Measurements from ENCODE around the gene SARDH.
"Not testable (repeated sequence)": the region's sequence is repeated elsewhere in the genome, so short reads cannot be mapped to it uniquely, and the experiment has no call there.

SARDH gene

GRCh38 chr9:133777068-133777791 lies 39.1 kb upstream of the SARDH start:
- DNase-seq (ENCODE audit: low read depth, low spot score): no peak

DNA sequence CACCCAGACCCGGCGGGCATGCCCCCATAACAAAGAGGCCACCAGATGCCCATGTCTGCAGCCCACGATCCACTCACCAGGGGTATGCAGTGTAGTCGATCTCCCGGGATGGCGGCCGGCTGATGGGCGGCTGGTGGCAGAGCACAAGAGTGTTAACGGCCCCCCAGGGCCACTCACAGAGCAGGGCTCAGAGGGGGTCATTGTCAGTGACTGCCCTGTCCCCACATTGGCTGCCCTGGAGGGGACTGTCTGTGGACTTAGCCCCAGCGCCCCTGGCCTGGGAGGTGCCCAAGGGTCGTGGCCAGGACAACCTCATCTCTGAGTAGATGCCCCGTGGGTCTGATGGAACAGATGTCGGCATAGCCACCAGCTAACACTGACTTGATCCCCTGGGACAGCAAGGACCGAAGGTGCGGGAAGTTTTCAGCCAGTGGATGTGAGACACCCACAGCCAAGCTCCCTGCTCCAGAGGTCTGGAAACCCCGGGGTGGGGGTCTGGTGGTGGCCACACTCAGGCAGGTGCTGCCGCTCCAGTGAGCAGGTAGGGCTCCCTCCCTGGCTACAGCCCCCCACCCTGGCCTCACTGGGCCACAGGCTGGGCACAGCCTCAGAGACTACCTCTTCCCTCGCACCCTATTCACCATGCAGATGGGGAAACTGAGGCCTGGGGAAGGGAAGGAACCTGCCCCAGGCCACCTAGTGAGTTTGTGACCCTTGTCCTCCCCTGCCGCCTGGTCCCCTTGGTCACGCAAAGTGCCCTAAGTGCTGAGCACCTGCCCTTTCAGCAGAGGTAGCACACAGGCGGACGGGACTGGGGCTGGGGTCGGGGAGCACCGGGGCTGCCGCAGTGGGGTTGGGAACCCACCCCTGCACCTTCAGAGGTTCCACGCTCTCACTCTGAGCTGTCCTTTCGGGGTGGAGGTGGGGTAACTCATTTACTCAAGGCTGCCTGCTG lies 38.1 kb upstream of the SARDH start:
- no peak for DNase-seq (ENCODE audit: low read depth, low spot score)

- no peak for DNase-seq (ENCODE audit: low read depth, low spot score)
These were observed 37.1 kb upstream of the SARDH start for GRCh38 chr9:133775291-133775690.

DNA sequence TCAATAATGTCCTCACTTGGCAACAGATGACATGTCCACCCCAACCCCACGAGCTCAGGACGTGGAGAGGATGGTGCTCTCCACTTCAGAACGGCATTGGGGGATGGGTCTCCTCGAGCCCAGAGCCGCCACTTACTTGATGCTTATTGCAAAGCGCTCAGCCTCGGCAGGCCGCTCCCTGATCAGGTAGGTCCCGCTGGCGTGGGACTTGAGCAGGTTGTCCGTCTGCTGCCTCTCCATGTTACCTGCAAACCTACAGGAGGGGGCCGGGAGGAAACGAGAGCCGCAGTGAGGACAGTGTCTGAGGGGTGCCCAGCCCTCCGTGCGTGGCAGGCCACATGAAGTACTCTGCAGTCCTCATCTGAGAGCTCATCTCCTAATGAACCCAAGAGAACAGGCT lies 36.6 kb upstream of the SARDH start:
- DNase-seq (ENCODE audit: low read depth, low spot score): no peak

- no peak for DNase-seq (ENCODE audit: low read depth, low spot score)
These were observed 35.9 kb upstream of the SARDH start for GRCh38 chr9:133773889-133774655.

GRCh38 chr9:133772581-133772980 lies 34.4 kb upstream of the SARDH start:
- no peak for DNase-seq (ENCODE audit: low read depth, low spot score)

DNA sequence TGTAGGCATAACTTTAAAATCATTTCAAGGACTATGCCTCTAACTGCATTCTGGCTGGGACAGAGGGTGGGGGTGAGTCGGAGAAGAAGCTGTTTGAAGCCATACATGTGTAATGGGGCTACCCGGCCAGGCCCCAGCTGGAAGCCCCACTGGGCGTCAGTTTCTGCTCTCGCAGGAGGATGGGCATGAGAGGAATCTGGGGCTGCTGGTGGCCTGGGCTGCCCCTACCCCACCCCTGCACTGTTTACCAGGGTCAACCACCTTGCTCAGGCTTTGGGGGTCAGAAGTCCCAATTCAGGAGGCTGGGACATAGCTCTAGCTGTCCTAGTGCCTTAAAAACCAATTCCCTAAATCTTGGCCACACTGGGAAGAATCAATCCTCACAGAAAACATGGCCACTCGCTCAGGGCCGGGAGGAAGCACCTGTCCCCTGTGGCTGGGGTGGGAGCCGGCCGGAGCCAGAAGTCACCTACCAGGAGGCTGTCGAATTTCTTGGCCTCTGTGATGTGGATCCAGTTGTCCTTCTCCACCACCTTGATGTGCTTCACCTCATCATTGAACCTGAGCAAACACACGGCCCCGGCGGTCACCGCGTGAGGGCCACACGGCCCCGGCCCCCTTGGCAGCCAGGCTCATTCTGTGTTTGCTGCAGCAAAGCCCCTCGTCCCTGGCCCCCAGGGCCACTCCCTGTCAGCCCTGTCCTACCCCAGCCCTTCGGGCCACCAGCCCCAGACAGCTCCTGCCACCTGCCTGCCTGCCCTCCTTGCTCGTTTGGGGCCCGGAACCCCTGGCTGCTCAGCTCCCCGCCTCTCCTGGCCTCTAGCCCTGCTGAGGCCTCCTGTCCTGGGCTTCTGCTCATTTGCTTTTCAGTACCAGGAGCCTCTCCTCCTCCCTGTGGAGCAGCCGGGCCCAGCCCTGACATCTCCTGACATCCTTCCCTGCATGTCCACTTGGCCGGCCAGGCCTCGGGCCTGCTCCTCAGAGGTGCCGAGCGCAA lies 33.6 kb upstream of the SARDH start:
- DNase-seq (ENCODE audit: low read depth, low spot score): no peak

- no peak for DNase-seq (ENCODE audit: low read depth, low spot score)
These were observed 32.1 kb upstream of the SARDH start for GRCh38 chr9:133770076-133770777.

GRCh38 chr9:133769511-133770075 lies 31.4 kb upstream of the SARDH start:
- no peak for DNase-seq (ENCODE audit: low read depth, low spot score)

DNA sequence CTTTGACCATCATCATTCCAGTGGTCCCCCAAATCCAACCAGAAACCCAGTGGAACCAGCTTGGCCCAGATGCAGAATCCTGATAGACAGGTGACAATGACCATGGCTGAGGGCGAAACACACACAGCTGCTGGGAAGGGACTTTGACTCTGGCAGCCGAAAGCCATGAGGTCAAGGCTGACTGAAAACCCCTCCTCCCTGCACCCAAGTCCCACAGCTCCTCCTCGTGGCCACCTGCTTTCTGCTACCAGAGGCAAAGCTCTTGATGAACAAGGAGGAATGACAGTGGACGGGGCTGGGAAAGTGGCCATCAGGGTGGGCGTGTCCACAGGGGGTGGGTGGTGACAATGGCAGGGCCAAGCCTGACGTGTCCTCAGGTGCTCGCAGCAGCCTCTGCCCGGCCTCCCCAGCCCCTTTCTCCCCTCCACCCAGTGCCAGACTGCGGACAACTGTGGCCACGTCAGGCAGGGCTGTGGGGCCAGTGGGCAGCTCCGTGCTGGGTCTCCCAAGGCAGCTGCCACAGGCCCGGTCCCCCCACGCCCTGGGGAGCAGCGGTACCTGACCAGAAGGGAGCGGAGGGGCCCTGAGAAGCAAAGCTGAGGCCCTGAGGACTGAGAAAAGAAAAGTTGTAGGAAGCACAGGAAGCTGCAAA lies 30.8 kb upstream of the SARDH start:
- DNase-seq (ENCODE audit: low read depth, low spot score): no peak

- DNase-seq (ENCODE audit: low read depth, low spot score): no peak
These were observed 30.3 kb upstream of the SARDH start for GRCh38 chr9:133768371-133768858.

GRCh38 chr9:133767625-133768024 lies 29.5 kb upstream of the SARDH start:
- DNase-seq (ENCODE audit: low read depth, low spot score): no peak

DNA sequence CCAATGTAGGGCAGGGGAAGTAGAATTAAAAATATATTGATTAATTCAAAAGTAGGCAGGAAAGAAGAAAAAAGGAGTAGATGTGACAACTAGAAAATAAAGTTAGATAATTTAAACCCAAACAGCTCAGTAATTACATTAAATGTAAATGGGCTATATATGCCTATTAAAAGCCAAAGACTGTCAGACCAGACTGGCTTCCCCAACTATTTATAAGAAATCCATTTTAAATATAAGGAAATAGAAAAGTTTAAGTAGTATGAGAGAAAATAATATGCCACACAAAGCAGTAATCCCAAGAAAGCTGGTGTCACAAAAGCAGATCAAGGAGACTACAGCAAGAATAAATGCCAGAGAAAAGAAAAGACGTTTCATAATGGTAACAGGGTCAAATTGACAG lies 28.9 kb upstream of the SARDH start:
- DNase-seq (ENCODE audit: low read depth, low spot score): no peak

DNA sequence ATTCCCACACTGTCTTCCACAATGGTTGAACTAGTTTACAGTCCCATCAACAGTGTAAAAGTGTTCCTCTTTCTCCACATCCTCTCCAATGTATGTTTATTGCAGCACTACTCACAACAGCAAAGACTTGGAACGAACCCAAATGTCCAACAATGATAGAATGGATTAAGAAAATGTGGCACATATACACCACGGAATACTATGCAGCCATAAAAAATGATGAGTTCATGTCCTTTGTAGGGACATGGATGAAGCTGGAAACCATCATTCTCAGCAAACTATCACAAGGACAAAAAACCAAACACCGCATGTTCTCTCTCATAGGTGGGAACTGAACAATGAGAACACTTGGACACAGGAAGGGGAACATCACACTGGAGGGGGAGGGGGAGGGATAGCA lies 28.1 kb upstream of the SARDH start:
- DNase-seq (ENCODE audit: low read depth, low spot score): not testable (repeated sequence)

DNA sequence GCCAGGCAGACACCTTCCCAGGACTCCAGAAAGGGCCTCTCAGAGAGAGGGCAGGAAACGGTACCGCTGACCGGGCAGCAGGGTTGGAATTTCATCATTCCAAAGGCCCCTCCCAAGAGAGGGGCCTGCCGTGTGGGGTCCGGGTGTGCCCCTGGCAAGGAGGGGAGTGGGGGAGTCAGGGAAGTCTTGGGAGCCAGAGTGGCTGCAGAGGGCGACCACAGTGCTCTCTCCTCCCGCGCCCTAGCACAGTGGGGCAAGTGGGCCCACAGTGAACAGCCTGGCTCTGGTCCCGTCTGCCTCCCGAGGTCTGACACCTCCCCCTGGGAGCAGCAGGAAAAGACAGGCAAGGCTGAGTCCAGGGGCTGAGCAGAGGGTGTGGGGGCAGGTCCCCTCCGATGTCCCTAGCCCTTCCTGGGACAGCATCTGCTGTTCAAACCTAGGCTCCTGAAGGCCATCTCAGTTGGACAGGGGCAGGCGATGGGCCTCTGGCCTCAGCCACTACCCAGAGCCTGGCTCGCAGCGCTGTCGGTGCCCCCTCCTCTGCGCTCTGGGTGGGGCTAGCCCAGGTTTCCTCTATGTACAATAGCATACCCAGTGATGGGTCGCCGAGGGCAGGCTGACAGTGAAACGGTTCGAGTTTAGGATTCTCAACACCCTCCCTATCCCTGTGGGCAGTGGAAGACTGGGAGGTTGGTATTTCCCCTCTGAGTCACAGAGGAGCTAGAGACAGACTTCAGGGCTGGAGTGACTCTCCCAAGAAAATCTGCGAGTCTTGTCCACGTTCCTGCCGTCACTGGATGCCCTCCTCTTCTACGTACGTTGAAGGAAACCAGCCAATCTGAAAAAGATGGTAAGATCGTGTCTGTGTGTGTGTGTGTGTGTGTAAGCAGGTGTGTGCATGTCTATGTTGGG lies 25.4 kb upstream of the SARDH start:
- DNase-seq (ENCODE audit: low read depth, low spot score): no peak

- no peak for DNase-seq (ENCODE audit: low read depth, low spot score)
These were observed 24.5 kb upstream of the SARDH start for GRCh38 chr9:133762488-133763271.

DNA sequence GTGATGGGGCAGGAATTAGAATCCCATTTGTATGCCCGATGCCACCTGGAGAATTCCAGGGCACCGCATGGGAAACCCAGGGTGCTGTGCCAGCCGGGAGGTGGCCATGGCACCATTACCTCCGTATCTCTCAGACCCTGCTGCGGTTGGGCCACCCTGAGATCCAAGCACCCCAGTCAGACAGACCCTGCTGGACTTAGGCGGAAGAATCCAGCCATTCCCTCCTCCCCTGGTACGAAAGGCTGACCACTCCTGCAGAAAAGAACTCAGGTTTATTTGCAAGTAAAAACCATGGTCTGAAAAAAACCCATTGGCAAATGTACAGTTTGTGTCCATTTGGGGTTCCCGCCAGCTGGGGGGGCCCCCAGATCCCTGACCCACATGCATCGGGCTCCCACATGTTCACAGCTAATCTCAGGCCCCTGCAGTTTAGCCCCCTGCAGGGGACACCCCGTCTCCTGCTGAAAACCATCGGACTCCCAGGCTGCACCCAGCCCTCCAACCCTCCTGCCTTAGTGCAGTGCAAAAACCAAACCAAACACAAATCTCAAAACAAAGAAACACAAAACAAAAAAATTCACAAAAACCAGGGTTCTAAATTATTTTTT lies 23.6 kb upstream of the SARDH start:
- DNase-seq (ENCODE audit: low read depth, low spot score): no peak

Data from activated naive CD8-positive, alpha-beta T cell treated with anti-CD3 and anti-CD28 coated beads, Interleukin-2, amount 50 U/mL, for 16 hours (primary cell).